HG03439 (cell line): ENCODE measurements around the gene FBN3.
"Not testable (repeated sequence)": the region's sequence is repeated elsewhere in the genome, so short reads cannot be mapped to it uniquely, and the experiment has no call there.

Source experiments
- ATAC-seq: cut with Tn5 transposase; IDR thresholded peaks from one replicate; pipeline ENCODE4 v1.9.1; 2021; ENCODE audit warnings: mild to moderate bottlenecking, moderate library complexity; ENCODE audit not compliant: unreplicated experiment

The FBN3 gene

GRCh38 chr19:8149261-8150094 lies at the start of gene FBN3:
Gene FBN3, minus strand, starts transcription at chr19:8149592. Its CDS starts 2,112 bp downstream, at chr19:8147480.
- no peak for ATAC-seq

- no peak for ATAC-seq
Observed at GRCh38 chr19:8196271-8196927, 47.0 kb upstream of the FBN3 start.

GRCh38 chr19:8194528-8195267 lies 45.3 kb upstream of the FBN3 start:
- ATAC-seq, result no peak

- ATAC-seq, result no peak
Observed at GRCh38 chr19:8192221-8192820, 42.9 kb upstream of the FBN3 start.

- no peak for ATAC-seq
Observed at GRCh38 chr19:8185343-8186068, 36.1 kb upstream of the FBN3 start.

GRCh38 chr19:8184274-8184673 lies 34.9 kb upstream of the FBN3 start:
- no peak for ATAC-seq

GRCh38 chr19:8180018-8180417 lies 30.6 kb upstream of the FBN3 start:
- ATAC-seq, result no peak

GRCh38 chr19:8174706-8175105 lies 25.3 kb upstream of the FBN3 start:
- ATAC-seq, result no peak

GRCh38 chr19:8168537-8168936 lies 19.1 kb upstream of the FBN3 start:
- ATAC-seq, result no peak

GRCh38 chr19:8167985-8168384 lies 18.6 kb upstream of the FBN3 start:
- ATAC-seq, result no peak

GRCh38 chr19:8163759-8164158 lies 14.4 kb upstream of the FBN3 start:
- ATAC-seq, result no peak

- ATAC-seq, result no peak
Observed at GRCh38 chr19:8161135-8161646, 11.8 kb upstream of the FBN3 start.

- ATAC-seq, result not testable (repeated sequence)
Observed at GRCh38 chr19:8159322-8159721, 9.9 kb upstream of the FBN3 start.

GRCh38 chr19:8158411-8159074 lies 9.2 kb upstream of the FBN3 start:
- no peak for ATAC-seq

GRCh38 chr19:8155318-8155717 lies 5.9 kb upstream of the FBN3 start:
- no peak for ATAC-seq

GRCh38 chr19:8154014-8154413 lies 4.6 kb upstream of the FBN3 start:
- not testable (repeated sequence) for ATAC-seq

GRCh38 chr19:8151767-8152035 lies 2.3 kb upstream of the FBN3 start:
- ATAC-seq, result no peak

- ATAC-seq, result no peak
Observed at GRCh38 chr19:8150998-8151766, 1.8 kb upstream of the FBN3 start.

- no peak for ATAC-seq
Observed at GRCh38 chr19:8150178-8150865, 930 bp upstream of the FBN3 start.
